Measurements from ENCODE around the gene TRAPPC4. TPM values are rescaled to one million over a fixed set of nuclear protein-coding genes. Genes with fewer than 3 reads are reported as not detected.

TRAPPC4 gene
- total and polyA plus RNA-seq, 2 experiments from 2014 or later: 56.1 to 166 TPM

DNA sequence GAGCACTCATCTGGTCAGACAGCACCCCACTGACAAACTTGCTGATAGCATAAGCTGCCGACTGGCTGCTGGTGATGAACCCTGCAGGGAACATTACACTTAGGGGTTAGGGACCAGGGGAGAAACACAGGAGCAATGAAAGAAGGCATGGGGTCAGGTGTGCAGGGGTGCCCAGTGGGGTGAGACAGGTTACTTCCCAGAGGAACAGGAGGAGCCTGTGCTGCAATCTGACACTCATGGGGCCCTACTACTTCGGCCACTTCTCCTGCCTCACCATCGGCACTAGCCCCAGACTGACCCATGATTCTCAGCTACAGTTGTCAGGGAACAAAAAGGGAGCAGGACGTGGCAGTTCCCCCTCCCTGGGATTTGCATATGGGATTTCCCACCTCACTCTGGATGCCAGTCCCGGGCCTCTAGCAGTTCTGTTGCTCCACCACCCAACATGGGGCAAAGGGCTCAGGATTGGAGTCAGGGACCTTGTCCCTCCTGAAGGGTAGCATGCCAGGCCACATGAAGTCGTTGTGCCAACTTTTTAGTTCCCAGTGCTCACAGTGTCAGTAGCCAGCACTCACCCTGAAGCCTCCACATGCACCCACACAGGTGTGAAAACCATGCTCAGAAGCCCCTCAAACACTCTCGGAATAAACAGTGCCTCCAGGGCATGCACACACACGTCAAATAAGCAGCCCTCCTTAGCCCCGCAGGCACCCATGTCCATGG is 9.9 kb downstream of the TRAPPC4 start:
- H3K36me3 ChIP-seq: peaks cover 12% of the 10 kb centered on the region
- TF ChIP-seq, protein P1, sequence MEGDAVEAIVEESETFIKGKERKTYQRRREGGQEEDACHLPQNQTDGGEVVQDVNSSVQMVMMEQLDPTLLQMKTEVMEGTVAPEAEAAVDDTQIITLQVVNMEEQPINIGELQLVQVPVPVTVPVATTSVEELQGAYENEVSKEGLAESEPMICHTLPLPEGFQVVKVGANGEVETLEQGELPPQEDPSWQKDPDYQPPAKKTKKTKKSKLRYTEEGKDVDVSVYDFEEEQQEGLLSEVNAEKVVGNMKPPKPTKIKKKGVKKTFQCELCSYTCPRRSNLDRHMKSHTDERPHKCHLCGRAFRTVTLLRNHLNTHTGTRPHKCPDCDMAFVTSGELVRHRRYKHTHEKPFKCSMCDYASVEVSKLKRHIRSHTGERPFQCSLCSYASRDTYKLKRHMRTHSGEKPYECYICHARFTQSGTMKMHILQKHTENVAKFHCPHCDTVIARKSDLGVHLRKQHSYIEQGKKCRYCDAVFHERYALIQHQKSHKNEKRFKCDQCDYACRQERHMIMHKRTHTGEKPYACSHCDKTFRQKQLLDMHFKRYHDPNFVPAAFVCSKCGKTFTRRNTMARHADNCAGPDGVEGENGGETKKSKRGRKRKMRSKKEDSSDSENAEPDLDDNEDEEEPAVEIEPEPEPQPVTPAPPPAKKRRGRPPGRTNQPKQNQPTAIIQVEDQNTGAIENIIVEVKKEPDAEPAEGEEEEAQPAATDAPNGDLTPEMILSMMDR (IDR thresholded peaks at IDR 0.05; ENCODE audit: low read depth, low read length): no peak
- DNase-seq (ENCODE audit: low read depth in 1 of 2, low spot score in 1 of 2): no peak
- H3K4me1 ChIP-seq (ENCODE audit: low read depth): peaks cover 17% of the 10 kb centered on the region
- H3K27ac ChIP-seq: no peak overlapping the region
- no peaks in the 10 kb centered on the region for H3K9me3 ChIP-seq (ENCODE audit: low read depth)
- H3K4me3 ChIP-seq: no peak overlapping the region
- H3K27me3 ChIP-seq: no peaks in the 10 kb centered on the region

DNA sequence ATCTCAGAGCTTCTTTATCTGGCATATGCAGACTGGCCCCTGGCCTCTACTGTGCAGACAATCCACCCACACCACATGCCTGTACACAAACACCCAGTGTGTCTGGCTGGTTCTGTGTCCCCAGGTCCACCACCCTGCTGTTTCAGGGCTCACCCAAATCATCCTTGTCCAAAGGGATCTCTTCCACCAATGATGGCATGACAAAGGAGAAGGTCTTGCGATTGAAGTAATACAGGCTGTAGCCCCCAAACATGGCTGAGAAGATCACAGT is 10.4 kb downstream of the TRAPPC4 start:
- no peak overlapping the region for H3K27ac ChIP-seq
- TF ChIP-seq, protein P1 (IDR thresholded peaks at IDR 0.05; ENCODE audit: low read depth, low read length): no peak
- peaks cover 7% of the 10 kb centered on the region for H3K36me3 ChIP-seq
- H3K4me3 ChIP-seq: no peak overlapping the region
- no peaks in the 10 kb centered on the region for H3K9me3 ChIP-seq (ENCODE audit: low read depth)
- peaks cover 17% of the 10 kb centered on the region for H3K4me1 ChIP-seq (ENCODE audit: low read depth)
- no peak for DNase-seq (ENCODE audit: low read depth in 1 of 2, low spot score in 1 of 2)
- H3K27me3 ChIP-seq: no peaks in the 10 kb centered on the region

DNA sequence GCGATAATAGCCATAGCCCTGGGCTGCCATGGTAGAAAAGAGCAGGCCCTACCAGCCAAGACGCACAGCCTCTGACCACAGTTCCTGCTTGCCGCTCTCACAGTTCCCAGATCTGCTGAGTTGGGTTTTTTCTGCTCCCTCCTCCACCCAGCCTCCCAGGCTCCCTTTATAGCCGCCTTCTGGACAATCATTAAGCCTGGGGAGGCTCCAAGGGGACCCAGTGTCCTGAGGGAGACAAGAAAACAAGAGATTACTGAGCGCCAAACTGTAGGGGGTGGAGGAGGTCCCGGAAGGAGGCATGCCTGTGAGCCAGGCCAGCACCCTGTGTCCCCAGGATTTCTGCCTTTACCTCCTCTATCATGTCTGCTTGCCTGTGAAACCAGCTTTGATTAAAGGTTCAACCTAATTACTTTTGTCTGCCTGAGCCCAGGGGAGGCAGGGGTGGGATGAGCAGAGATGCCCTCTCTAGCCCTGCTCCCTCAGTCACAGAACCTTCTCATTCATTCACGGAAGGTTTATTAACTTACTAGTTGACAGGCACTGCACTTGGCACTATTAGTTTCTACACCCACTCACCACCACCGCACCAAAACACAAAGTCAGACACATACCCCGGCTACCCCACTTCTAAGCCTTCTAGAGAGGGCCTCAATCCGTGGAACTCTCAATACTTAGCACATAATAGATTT is 10.9 kb downstream of the TRAPPC4 start:
- H3K4me3 ChIP-seq: peak overlapping the region; percentile 61
- no peak overlapping the region for H3K27ac ChIP-seq
- TF ChIP-seq, protein P1 (IDR thresholded peaks at IDR 0.05; ENCODE audit: low read depth, low read length): no peak
- peaks cover 3% of the 10 kb centered on the region for H3K36me3 ChIP-seq
- no peaks in the 10 kb centered on the region for H3K27me3 ChIP-seq
- H3K4me1 ChIP-seq (ENCODE audit: low read depth): peaks cover 17% of the 10 kb centered on the region
- DNase-seq (ENCODE audit: low read depth in 1 of 2, low spot score in 1 of 2): peak in 1 of 2 donors; percentile 6
- no peaks in the 10 kb centered on the region for H3K9me3 ChIP-seq (ENCODE audit: low read depth)

DNA sequence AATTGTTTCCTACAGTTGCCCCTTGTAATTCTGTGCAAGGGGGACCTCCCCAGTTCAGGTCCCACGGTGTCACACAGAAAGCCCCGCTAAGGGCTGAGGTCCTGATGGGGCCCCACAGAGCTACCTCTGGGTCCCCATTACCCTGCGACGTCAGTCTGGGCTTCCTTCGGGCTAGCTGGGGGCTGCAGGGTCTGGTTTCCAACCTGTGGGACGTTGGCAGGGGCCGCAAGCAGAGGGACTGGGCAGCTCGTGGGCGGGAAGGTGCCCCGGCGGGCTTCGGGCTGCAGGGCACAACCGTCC is 11.4 kb downstream of the TRAPPC4 start:
- Histone ChIP-seq H3K27me3 (no peaks in the 10 kb centered on the region), H3K4me1 (ENCODE audit: low read depth) (peaks cover 17% of the 10 kb centered on the region), H3K4me3 (peak overlapping the region; percentile 61), H3K36me3 (peaks cover 3% of the 10 kb centered on the region), H3K9me3 (ENCODE audit: low read depth) (no peaks in the 10 kb centered on the region), H3K27ac (no peak overlapping the region)
- TF ChIP-seq, protein P1 (IDR thresholded peaks at IDR 0.05; ENCODE audit: low read depth, low read length): no peak
- no peak for DNase-seq (ENCODE audit: low read depth in 1 of 2, low spot score in 1 of 2)

DNA sequence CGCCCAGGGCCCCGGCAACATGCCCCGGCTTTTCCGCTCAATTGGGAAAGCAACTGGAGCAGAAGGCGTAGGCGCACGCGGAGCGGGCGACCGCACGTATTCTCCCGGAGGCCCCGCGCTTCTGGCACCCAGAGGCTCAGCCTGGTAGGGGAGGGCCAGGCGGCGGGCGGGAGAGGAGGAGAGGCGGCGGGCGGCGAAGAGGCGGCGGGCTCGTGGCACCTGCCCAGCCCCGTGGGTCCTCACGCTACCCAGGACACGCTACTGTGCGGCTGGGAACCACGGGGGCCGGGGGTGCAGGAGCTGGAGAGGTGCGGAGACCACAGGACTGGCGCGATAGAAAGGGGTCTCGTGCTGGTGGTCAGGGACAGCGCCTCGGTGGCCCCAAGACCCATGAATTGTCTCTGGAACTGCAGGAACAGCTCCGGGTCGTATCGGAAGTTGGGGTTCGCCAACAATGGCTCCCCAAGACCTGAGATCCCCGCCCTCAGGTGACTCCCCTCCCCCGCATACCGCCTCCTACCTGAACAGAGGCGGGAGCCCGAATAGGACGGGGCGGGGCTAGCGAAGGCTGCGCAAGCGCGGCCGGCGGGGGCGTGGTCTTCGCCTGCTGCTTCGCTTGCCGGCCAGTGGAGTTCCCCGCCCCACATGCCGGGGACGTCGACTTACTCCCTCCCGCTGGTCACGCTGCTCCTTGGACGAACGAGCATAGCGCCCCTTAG is 11.9 kb downstream of the TRAPPC4 start, which contains the start of gene SLC37A4:
TSS of gene SLC37A4 (minus strand) at position 549 of the 719 bp plus-strand sequence.
- TF ChIP-seq, protein P1 (IDR thresholded peaks at IDR 0.05; ENCODE audit: low read depth, low read length): peak; percentile 91
- Histone ChIP-seq H3K36me3 (no peaks in the 10 kb centered on the region), H3K4me1 (ENCODE audit: low read depth) (peaks cover 17% of the 10 kb centered on the region), H3K4me3 (peak within 1 kb of the TSS; percentile 61), H3K9me3 (ENCODE audit: low read depth) (no peaks in the 10 kb centered on the region), H3K27me3 (no peaks in the 10 kb centered on the region), H3K27ac (no peak within 1 kb of the TSS)
- peak; percentile 98 to 99 for DNase-seq (ENCODE audit: low read depth in 1 of 2, low spot score in 1 of 2)

Measured in cardiac muscle cell (in vitro differentiated cells and primary cell).